ENCODE data around the gene PTDSS2. TPM values are rescaled to one million over a fixed set of nuclear protein-coding genes. Genes with fewer than 3 reads are reported as not detected.

PTDSS2 gene
- total and polyA plus RNA-seq, 2 of the 13 experiments (the other 11 are each of a cell fraction or from before 2014, with no cell fraction given): 21.7 to 26.4 TPM

DNA sequence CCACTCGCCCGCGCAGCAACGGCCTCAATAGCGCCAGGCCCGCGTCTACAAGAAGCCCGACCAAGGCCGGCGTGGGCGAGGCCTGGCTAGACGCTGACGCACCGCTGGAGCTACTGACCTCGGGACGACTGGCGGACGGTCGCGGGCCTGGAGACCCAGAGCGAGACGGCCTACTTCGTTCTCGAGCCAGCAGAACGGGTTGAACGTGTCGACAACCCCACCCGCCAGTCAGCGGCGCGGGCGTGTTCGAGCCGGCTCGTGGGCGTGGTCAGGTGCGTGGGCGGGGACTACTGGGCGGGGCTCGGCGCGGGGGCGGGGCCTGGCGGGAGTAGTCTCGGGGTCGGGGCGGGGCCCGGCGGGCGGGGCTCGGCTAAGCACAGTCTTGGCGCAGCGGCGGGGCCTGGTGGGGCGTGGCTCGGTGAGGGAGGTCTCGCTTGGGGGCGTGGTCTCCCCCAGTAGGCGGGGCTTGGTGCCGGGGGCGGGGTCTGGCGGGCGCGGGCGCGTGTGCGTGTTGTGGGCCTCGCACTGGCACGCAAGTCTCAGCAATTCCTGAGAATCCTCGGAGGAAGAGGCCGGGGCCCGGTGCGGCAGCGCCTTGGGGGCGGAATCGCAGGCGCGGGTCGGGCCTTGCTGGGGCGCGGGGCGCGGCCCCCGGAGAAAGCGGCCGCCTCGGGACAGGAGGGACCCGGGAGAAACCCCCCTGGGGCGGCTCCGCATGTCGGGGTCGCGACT, 57.1 kb downstream of the PTDSS2 start, which contains the start of gene RNH1 (continued):
- TF ChIP-seq, protein P1, sequence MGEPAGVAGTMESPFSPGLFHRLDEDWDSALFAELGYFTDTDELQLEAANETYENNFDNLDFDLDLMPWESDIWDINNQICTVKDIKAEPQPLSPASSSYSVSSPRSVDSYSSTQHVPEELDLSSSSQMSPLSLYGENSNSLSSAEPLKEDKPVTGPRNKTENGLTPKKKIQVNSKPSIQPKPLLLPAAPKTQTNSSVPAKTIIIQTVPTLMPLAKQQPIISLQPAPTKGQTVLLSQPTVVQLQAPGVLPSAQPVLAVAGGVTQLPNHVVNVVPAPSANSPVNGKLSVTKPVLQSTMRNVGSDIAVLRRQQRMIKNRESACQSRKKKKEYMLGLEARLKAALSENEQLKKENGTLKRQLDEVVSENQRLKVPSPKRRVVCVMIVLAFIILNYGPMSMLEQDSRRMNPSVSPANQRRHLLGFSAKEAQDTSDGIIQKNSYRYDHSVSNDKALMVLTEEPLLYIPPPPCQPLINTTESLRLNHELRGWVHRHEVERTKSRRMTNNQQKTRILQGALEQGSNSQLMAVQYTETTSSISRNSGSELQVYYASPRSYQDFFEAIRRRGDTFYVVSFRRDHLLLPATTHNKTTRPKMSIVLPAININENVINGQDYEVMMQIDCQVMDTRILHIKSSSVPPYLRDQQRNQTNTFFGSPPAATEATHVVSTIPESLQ (CRISPR knock-in tag; conservative IDR thresholded peaks at IDR 0.05): no peak
- no peak for TF ChIP-seq MZF1 (CRISPR knock-in tag; IDR thresholded peaks at IDR 0.05; ENCODE audit: borderline replicate concordance)
- TF ChIP-seq ATRX (CRISPR knock-in tag; IDR thresholded peaks at IDR 0.05; ENCODE audit: borderline replicate concordance): no peak
- no peak for TF ChIP-seq ZNF563 (CRISPR knock-in tag; IDR thresholded peaks at IDR 0.05)
- no peak; the same call in 1 of the 2 replicates for TF ChIP-seq ARNT2 (CRISPR knock-in tag; IDR thresholded peaks at IDR 0.05; ENCODE audit: low read depth)
- TF ChIP-seq ZFP62 (CRISPR knock-in tag; IDR thresholded peaks at IDR 0.05): no peak
- TF ChIP-seq ZNF597 (CRISPR knock-in tag; IDR thresholded peaks at IDR 0.05): no peak
- no peak for TF ChIP-seq NPAS2 (CRISPR knock-in tag; IDR thresholded peaks at IDR 0.05; ENCODE audit: borderline replicate concordance)
- TF ChIP-seq ZNF678 (CRISPR knock-in tag; IDR thresholded peaks at IDR 0.05): no peak
- TF ChIP-seq ZNF724P (CRISPR knock-in tag; IDR thresholded peaks at IDR 0.05; ENCODE audit: borderline replicate concordance): no peak
- TF ChIP-seq ZNF260 (CRISPR knock-in tag; IDR thresholded peaks at IDR 0.05; ENCODE audit: borderline replicate concordance, low read depth): no peak
- TF ChIP-seq, protein P2, sequence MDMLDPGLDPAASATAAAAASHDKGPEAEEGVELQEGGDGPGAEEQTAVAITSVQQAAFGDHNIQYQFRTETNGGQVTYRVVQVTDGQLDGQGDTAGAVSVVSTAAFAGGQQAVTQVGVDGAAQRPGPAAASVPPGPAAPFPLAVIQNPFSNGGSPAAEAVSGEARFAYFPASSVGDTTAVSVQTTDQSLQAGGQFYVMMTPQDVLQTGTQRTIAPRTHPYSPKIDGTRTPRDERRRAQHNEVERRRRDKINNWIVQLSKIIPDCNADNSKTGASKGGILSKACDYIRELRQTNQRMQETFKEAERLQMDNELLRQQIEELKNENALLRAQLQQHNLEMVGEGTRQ (IDR thresholded peaks at IDR 0.05; ENCODE audit: low read depth, low read length): no peak
- TF ChIP-seq, protein P2 (CRISPR knock-in tag; IDR thresholded peaks at IDR 0.05; ENCODE audit: borderline replicate concordance): no peak
- no peak for TF ChIP-seq ZNF432 (CRISPR knock-in tag; IDR thresholded peaks at IDR 0.05; ENCODE audit: borderline replicate concordance)
- no peak for TF ChIP-seq MXD4 (CRISPR knock-in tag; IDR thresholded peaks at IDR 0.05)
- no peak for TF ChIP-seq ELF3 (CRISPR knock-in tag; IDR thresholded peaks at IDR 0.05)
- TF ChIP-seq GTF3A (CRISPR knock-in tag; conservative IDR thresholded peaks at IDR 0.05): no peak
- no peak for TF ChIP-seq RELA (CRISPR knock-in tag; IDR thresholded peaks at IDR 0.05)
- TF ChIP-seq NAIF1 (CRISPR knock-in tag; IDR thresholded peaks at IDR 0.05; ENCODE audit: borderline replicate concordance): no peak
- no peak for TF ChIP-seq ZNF619 (CRISPR knock-in tag; IDR thresholded peaks at IDR 0.05)
- TF ChIP-seq ZFAT (CRISPR knock-in tag; conservative IDR thresholded peaks at IDR 0.05): no peak
- TF ChIP-seq DMTF1 (CRISPR knock-in tag; IDR thresholded peaks at IDR 0.05): no peak
- 0 out of 2 replicates have a peak, but pooled peaks have one; percentile 33 for TF ChIP-seq ZBTB7A (CRISPR knock-in tag; IDR thresholded peaks at IDR 0.05)
